CD4-positive, CD25-positive, alpha-beta regulatory T cell (primary cell): ENCODE data around the gene PIAS1. TPM values are rescaled to one million over a fixed set of nuclear protein-coding genes. Genes with fewer than 3 reads are reported as not detected.
"Not testable (repeated sequence)": the region's sequence is repeated elsewhere in the genome, so short reads cannot be mapped to it uniquely, and the experiment has no call there.

ENCODE experiments used
- ATAC-seq, 2 donors: fragments of 150-1000 bp; cut with Tn5 transposase; one replicate each; pipeline ENCODE4 v1.10.0; 2021; ENCODE audit warnings: low read depth in 2 of 2, moderate number of reproducible peaks in 2 of 2, moderate library complexity in 1 of 2
- DNase-seq, 3 donors: peaks; one replicate each; pipeline versions ENCODE4 v3.0.0 to v3.0.0-alpha.2; 2012 to 2022; ENCODE audit warnings: mixed read lengths in 1 of 3
- H3K27ac ChIP-seq: one replicate; pipeline ENCODE4 v1.7.0; 2013; ENCODE audit warnings: mild to moderate bottlenecking, low read length; ENCODE audit not compliant: insufficient read depth, poor library complexity, severe bottlenecking
- H3K27me3 ChIP-seq: one replicate; pipeline ENCODE4 v1.7.0; 2013; ENCODE audit warnings: low read length; ENCODE audit not compliant: control insufficient read depth, insufficient read depth
- H3K36me3 ChIP-seq: one replicate; pipeline ENCODE4 v1.7.0; 2013; ENCODE audit warnings: mild to moderate bottlenecking, low read length, moderate library complexity; ENCODE audit not compliant: control insufficient read depth, insufficient read depth
- H3K4me1 ChIP-seq: 2 replicates; pipeline ENCODE4 v1.7.0; 2013; ENCODE audit warnings: mild to moderate bottlenecking, low read length; ENCODE audit not compliant: insufficient read depth, control insufficient read depth, poor library complexity, severe bottlenecking
- H3K4me3 ChIP-seq: one replicate; pipeline ENCODE4 v1.7.0; 2013; ENCODE audit warnings: low read depth, mild to moderate bottlenecking, low read length, moderate library complexity
- H3K9me3 ChIP-seq, 2 experiments: 1 replicate in 1 of 2; 2 replicates in 1 of 2; pipeline ENCODE4 v1.7.0; 2013; ENCODE audit warnings: low read length in 2 of 2, mild to moderate bottlenecking in 1 of 2, moderate library complexity in 1 of 2; ENCODE audit not compliant: control insufficient read depth in 2 of 2
- H3K27ac Mint-ChIP-seq, 3 donors: one replicate each; pipeline ENCODE4 v1.8.0; 2020 to 2022; ENCODE audit warnings: mild to moderate bottlenecking in 3 of 3, mixed read lengths in 3 of 3, moderate library complexity in 2 of 3
- H3K27me3 Mint-ChIP-seq: one replicate; pipeline ENCODE4 v1.8.0; 2022; ENCODE audit warnings: mild to moderate bottlenecking, mixed read lengths
- H3K36me3 Mint-ChIP-seq: one replicate; pipeline ENCODE4 v1.8.0; 2020; ENCODE audit warnings: mixed read lengths
- H3K4me1 Mint-ChIP-seq, 4 donors: one replicate each; pipeline ENCODE4 v1.8.0; 2020 to 2022; ENCODE audit warnings: mixed read lengths in 4 of 4, mild to moderate bottlenecking in 1 of 4
- H3K4me3 Mint-ChIP-seq, 4 donors: one replicate each; pipeline ENCODE4 v1.8.0; 2020 to 2022; ENCODE audit warnings: mild to moderate bottlenecking in 4 of 4, mixed read lengths in 4 of 4, moderate library complexity in 3 of 4
- H3K9me3 Mint-ChIP-seq, 7 donors: one replicate each; pipeline ENCODE4 v1.8.0; 2020 to 2022; ENCODE audit warnings: mixed read lengths in 7 of 7, mild to moderate bottlenecking in 3 of 7, moderate library complexity in 2 of 7
- polyA plus RNA-seq, 4 donors: library from polyadenylated mRNA; unstranded; fragments of 300-500 nt; fragmentation: Illumina TruSeq; gene quantifications; one replicate each; pipeline ENCODE4 v1.2.3, GENCODE V29; 2021
- total RNA-seq: library from RNA; stranded (reverse); gene quantifications from one replicate; pipeline ENCODE4 v1.2.3, GENCODE V29; 2022

Gene PIAS1
- total and polyA plus RNA-seq, 5 donors from 2014 or later = 102 to 156 (median 137) TPM

DNA sequence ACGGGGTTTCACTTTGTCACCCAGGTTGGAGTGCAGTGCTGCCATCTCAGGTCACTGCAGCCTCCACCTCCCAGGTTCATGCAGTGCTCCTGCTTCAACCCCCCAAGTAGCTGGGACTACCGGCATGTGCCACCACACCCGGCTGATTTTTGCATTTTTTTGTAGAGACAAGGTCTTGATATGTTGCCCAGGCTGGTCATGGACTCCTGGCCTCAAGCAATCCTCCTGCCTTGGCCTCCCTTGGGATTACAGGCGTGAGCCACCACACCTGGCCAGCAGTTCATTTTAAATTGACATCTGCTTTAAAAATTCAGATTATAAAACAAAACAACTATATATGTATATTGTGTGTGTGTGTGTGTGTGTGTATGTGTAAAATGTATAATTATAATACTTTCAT lies 112.7 kb downstream of the PIAS1 start:
- Mint-ChIP-seq H3K27ac (no peak overlapping the region), H3K4me1 (peaks cover 4 to 18% (median 9%) of the 10 kb centered on the region in 4 donors), H3K9me3 (peaks cover 0 to 3% (median 0%) of the 10 kb centered on the region in 7 donors), H3K4me3 (no peak overlapping the region), H3K27me3 (no peaks in the 10 kb centered on the region), H3K36me3 (peaks cover 31% of the 10 kb centered on the region)
- ATAC-seq (no peak), DNase-seq (no peak)
- Histone ChIP-seq H3K9me3 (no peaks in the 10 kb centered on the region), H3K4me1 (no peaks in the 10 kb centered on the region), H3K36me3 (peaks cover 48% of the 10 kb centered on the region), H3K4me3 (no peak overlapping the region), H3K27me3 (no peaks in the 10 kb centered on the region), H3K27ac (no peak overlapping the region)

DNA sequence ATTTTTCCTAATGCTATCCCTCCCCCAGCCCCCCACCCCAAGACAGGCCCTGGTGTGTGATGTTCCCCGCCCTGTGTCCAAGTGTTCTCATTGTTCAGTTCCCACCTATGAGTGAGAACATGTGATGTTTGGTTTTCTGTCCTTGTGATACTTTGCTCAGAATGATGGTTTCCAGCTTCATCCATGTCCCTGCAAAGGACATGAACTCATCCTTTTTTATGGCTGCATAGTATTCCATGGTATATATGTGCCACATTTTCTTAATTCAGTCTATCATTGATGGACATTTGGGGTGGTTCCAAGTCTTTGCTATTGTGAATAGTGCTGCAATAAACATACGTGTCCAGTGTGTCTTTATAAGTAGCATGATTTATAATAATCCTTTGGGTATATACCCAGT lies 117.9 kb downstream of the PIAS1 start:
- not testable (repeated sequence) for H3K27ac ChIP-seq, ATAC-seq, H3K27me3 ChIP-seq, H3K4me1 Mint-ChIP-seq, H3K4me1 ChIP-seq, H3K27me3 Mint-ChIP-seq, H3K4me3 Mint-ChIP-seq, H3K27ac Mint-ChIP-seq, DNase-seq, H3K9me3 ChIP-seq, H3K9me3 Mint-ChIP-seq, H3K4me3 ChIP-seq
- H3K36me3 ChIP-seq = peaks cover 53% of the 10 kb centered on the region
- peaks cover 31% of the 10 kb centered on the region for H3K36me3 Mint-ChIP-seq

GRCh38 chr15:68173119-68173518 lies 119.0 kb downstream of the PIAS1 start:
- H3K4me3 Mint-ChIP-seq = no peak overlapping the region
- peaks cover 0 to 6% (median 4%) of the 10 kb centered on the region in 4 donors for H3K4me1 Mint-ChIP-seq
- peak overlapping the region in 1 of 3 donors; percentile 47 for H3K27ac Mint-ChIP-seq
- peaks cover 38% of the 10 kb centered on the region for H3K36me3 Mint-ChIP-seq
- H3K27me3 ChIP-seq = no peaks in the 10 kb centered on the region
- H3K27ac ChIP-seq = no peak overlapping the region
- no peak for ATAC-seq
- peaks cover 63% of the 10 kb centered on the region for H3K36me3 ChIP-seq
- H3K4me3 ChIP-seq = no peak overlapping the region
- no peaks in the 10 kb centered on the region for H3K4me1 ChIP-seq
- H3K9me3 Mint-ChIP-seq = peaks cover 0 to 3% (median 0%) of the 10 kb centered on the region in 7 donors
- no peak for DNase-seq
- H3K27me3 Mint-ChIP-seq = no peaks in the 10 kb centered on the region
- no peaks in the 10 kb centered on the region for H3K9me3 ChIP-seq

- Histone ChIP-seq H3K4me1 (no peaks in the 10 kb centered on the region), H3K4me3 (no peak overlapping the region), H3K27me3 (no peaks in the 10 kb centered on the region), H3K27ac (no peak overlapping the region), H3K36me3 (peaks cover 68% of the 10 kb centered on the region), H3K9me3 (no peaks in the 10 kb centered on the region)
- peaks cover 0 to 6% (median 4%) of the 10 kb centered on the region in 4 donors for H3K4me1 Mint-ChIP-seq
- DNase-seq (no peak), ATAC-seq (no peak)
- no peak overlapping the region for H3K4me3 Mint-ChIP-seq
- H3K9me3 Mint-ChIP-seq = peaks cover 0 to 3% (median 0%) of the 10 kb centered on the region in 7 donors
- no peak overlapping the region for H3K27ac Mint-ChIP-seq
- H3K36me3 Mint-ChIP-seq = peaks cover 37% of the 10 kb centered on the region
- H3K27me3 Mint-ChIP-seq = no peaks in the 10 kb centered on the region
These were observed 121.4 kb downstream of the PIAS1 start for GRCh38 chr15:68175526-68175925.

DNA sequence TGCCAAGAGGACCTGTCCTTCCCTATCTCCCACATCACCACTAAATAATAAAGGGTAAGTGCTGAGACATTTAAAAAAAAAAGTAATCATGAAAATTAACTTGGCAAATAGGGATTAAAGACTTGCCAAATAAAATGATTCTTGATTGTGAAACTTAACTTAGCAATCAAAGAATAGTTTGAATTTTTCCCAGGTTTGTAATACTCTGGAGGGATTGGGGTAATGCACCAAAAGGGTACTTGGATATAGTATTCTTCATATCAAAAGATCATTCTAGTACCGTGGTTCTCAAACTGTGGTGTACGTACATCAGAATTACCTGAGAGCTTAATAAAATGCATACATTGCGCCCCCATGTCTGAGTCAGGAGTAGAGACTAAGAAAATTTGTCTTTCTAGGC lies 122.5 kb downstream of the PIAS1 start:
- DNase-seq (no peak), ATAC-seq (no peak)
- H3K27ac ChIP-seq = no peak overlapping the region
- H3K36me3 ChIP-seq = peaks cover 71% of the 10 kb centered on the region
- no peaks in the 10 kb centered on the region for H3K9me3 Mint-ChIP-seq
- H3K36me3 Mint-ChIP-seq = peaks cover 41% of the 10 kb centered on the region
- H3K4me1 ChIP-seq = no peaks in the 10 kb centered on the region
- H3K27me3 Mint-ChIP-seq = no peaks in the 10 kb centered on the region
- no peak overlapping the region for H3K4me3 Mint-ChIP-seq
- H3K27me3 ChIP-seq = no peaks in the 10 kb centered on the region
- no peak overlapping the region for H3K4me3 ChIP-seq
- peaks cover 4 to 6% (median 5%) of the 10 kb centered on the region in 4 donors for H3K4me1 Mint-ChIP-seq
- H3K9me3 ChIP-seq = no peaks in the 10 kb centered on the region
- H3K27ac Mint-ChIP-seq = no peak overlapping the region

GRCh38 chr15:68177742-68178141 lies 123.6 kb downstream of the PIAS1 start:
- ATAC-seq (no peak), DNase-seq (no peak)
- no peaks in the 10 kb centered on the region for H3K27me3 Mint-ChIP-seq
- no peaks in the 10 kb centered on the region for H3K4me1 ChIP-seq
- peaks cover 1 to 6% (median 4%) of the 10 kb centered on the region in 4 donors for H3K4me1 Mint-ChIP-seq
- peaks cover 74% of the 10 kb centered on the region for H3K36me3 ChIP-seq
- peak overlapping the region; percentile 5 to 49 (median 43) for H3K27ac Mint-ChIP-seq
- H3K9me3 Mint-ChIP-seq = no peaks in the 10 kb centered on the region
- H3K36me3 Mint-ChIP-seq = peaks cover 37% of the 10 kb centered on the region
- no peak overlapping the region for H3K4me3 Mint-ChIP-seq
- H3K27ac ChIP-seq = no peak overlapping the region
- H3K9me3 ChIP-seq = no peaks in the 10 kb centered on the region
- no peak overlapping the region for H3K4me3 ChIP-seq
- H3K27me3 ChIP-seq = no peaks in the 10 kb centered on the region

DNA sequence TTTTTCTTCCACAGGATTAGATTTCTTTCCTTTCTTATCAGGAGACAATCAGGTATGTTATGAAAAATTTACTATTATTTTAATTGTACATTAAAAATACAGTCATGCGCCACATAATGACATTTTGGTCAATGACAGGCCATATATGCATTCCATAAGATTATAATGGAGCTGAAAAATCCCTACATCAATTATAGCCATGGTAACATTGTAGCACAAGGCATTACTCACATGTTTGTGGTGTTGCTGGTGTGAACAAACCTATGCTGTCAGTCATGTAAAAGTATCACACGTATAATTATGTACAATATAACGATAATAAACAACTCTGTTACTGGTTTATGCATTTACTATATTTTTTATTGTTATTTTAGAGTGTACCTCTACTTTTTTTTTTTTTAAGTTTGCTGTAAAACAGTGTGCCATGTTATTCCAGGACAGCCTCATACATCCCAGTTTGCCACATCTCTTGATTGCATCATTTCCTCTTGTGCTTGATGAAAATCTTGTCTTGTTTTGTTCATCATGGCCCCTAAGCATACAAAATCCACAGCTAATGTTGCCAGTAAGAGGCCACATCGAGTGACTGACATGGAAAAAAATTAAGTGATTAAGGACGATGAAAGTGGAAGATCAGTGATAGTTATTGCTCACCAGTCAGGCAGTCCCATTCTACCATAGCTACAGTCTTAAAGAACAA lies 129.7 kb downstream of the PIAS1 start:
- Mint-ChIP-seq H3K4me3 (no peak overlapping the region), H3K4me1 (peaks cover 0 to 5% (median 2%) of the 10 kb centered on the region in 4 donors), H3K9me3 (no peaks in the 10 kb centered on the region), H3K27ac (no peak overlapping the region), H3K36me3 (peaks cover 46% of the 10 kb centered on the region), H3K27me3 (no peaks in the 10 kb centered on the region)
- Histone ChIP-seq H3K9me3 (no peaks in the 10 kb centered on the region), H3K4me3 (no peak overlapping the region), H3K27me3 (no peaks in the 10 kb centered on the region), H3K36me3 (peaks cover 85% of the 10 kb centered on the region), H3K27ac (no peak overlapping the region), H3K4me1 (no peaks in the 10 kb centered on the region)
- ATAC-seq (no peak), DNase-seq (no peak)
